ENCODE measurements around the gene KDELR1. TPM values are rescaled to one million over a fixed set of nuclear protein-coding genes. Genes with fewer than 3 reads are reported as not detected.

Gene KDELR1
- total and polyA plus RNA-seq, 2 of the 13 experiments (the other 11 are each of a cell fraction or from before 2014, with no cell fraction given): 134 to 185 TPM

GRCh38 chr19:48354332-48354992 lies 36.9 kb downstream of the KDELR1 start (continued):
- TF ChIP-seq FOXA1 (IDR thresholded peaks at IDR 0.05): peak; percentile 68
- peak; percentile 94 for TF ChIP-seq FOXA1 (CRISPR knock-in tag; IDR thresholded peaks at IDR 0.05)
- TF ChIP-seq MTF2 (CRISPR knock-in tag; IDR thresholded peaks at IDR 0.05; ENCODE audit: borderline replicate concordance): no peak
- no peak for TF ChIP-seq ZNF576 (CRISPR knock-in tag; IDR thresholded peaks at IDR 0.05)
- peak; percentile 95; the same call in 1 of the 2 replicates for TF ChIP-seq ZNF609 (CRISPR knock-in tag; IDR thresholded peaks at IDR 0.05; ENCODE audit: borderline replicate concordance)
- TF ChIP-seq MXI1 (IDR thresholded peaks at IDR 0.05; ENCODE audit: borderline replicate concordance, low read depth, low read length): peak; percentile 33; the same call in 1 of the 3 replicates
- peak; percentile 90 for TF ChIP-seq MED1 (CRISPR knock-in tag; IDR thresholded peaks at IDR 0.05)
- TF ChIP-seq HMG20B (CRISPR knock-in tag; conservative IDR thresholded peaks at IDR 0.05): peak; percentile 72
- TF ChIP-seq THAP8 (CRISPR knock-in tag; IDR thresholded peaks at IDR 0.05; ENCODE audit: borderline replicate concordance): no peak
- TF ChIP-seq TFDP2 (CRISPR knock-in tag; IDR thresholded peaks at IDR 0.05): no peak
- TF ChIP-seq ZBTB1 (CRISPR knock-in tag; IDR thresholded peaks at IDR 0.05; ENCODE audit: borderline replicate concordance): no peak
- TF ChIP-seq ZBTB34 (CRISPR knock-in tag; IDR thresholded peaks at IDR 0.05): no peak
- no peak for TF ChIP-seq SPEN (CRISPR knock-in tag; IDR thresholded peaks at IDR 0.05; ENCODE audit: low read depth)
- 0 out of 2 replicates have a peak, but pooled peaks have one; percentile 56 for TF ChIP-seq BCL3 (CRISPR knock-in tag; IDR thresholded peaks at IDR 0.05)
- TF ChIP-seq ZNF672 (CRISPR knock-in tag; IDR thresholded peaks at IDR 0.05): no peak
- no peak for TF ChIP-seq SIN3B (IDR thresholded peaks at IDR 0.05; ENCODE audit: low read length)
- TF ChIP-seq FOXA3 (CRISPR knock-in tag; IDR thresholded peaks at IDR 0.05): peak; percentile 96
- TF ChIP-seq CTCF (CRISPR knock-in tag; IDR thresholded peaks at IDR 0.05): peak; percentile 15; the same call in 1 of the 2 replicates

Measured in HepG2 (cell line).